H9 (cell line): ENCODE results near the gene ATP2B2. TPM values are rescaled to one million over a fixed set of nuclear protein-coding genes. Genes with fewer than 3 reads are reported as not detected.

Source experiments
- DNase-seq: peaks from one replicate; pipeline ENCODE4 v3.0.0-alpha.2; 2017
- H2AFZ ChIP-seq: one replicate; pipeline ENCODE4 v1.6.1; 2013; ENCODE audit warnings: mild to moderate bottlenecking, low read length, control low read depth, moderate library complexity
- H2AK5ac ChIP-seq: 2 replicates; pipeline ENCODE4 v1.6.1; 2013; ENCODE audit warnings: low read length, control low read depth, mixed read lengths; ENCODE audit not compliant: insufficient read length
- H2BK120ac ChIP-seq: one replicate; pipeline ENCODE4 v1.6.1; 2013; ENCODE audit warnings: low read depth, mild to moderate bottlenecking, low read length, control low read depth, inconsistent platforms; ENCODE audit not compliant: poor library complexity, severe bottlenecking
- H2BK12ac ChIP-seq: 2 replicates; pipeline ENCODE4 v1.6.1; 2013; ENCODE audit warnings: low read length, control low read depth, mixed read lengths, low read depth; ENCODE audit not compliant: insufficient read length
- H2BK15ac ChIP-seq: 2 replicates; pipeline ENCODE4 v1.6.1; 2013; ENCODE audit warnings: low read depth, low read length, control low read depth
- H2BK20ac ChIP-seq: one replicate; pipeline ENCODE4 v1.6.1; 2013; ENCODE audit warnings: low read depth, mild to moderate bottlenecking, low read length, control low read depth, inconsistent platforms; ENCODE audit not compliant: poor library complexity, severe bottlenecking
- H2BK5ac ChIP-seq: 2 replicates; pipeline ENCODE4 v1.6.1; 2013; ENCODE audit warnings: low read length, control low read depth, mixed read lengths; ENCODE audit not compliant: insufficient read length
- H3K14ac ChIP-seq: 2 replicates; pipeline ENCODE4 v1.6.1; 2013; ENCODE audit warnings: low read length, control low read depth; ENCODE audit not compliant: insufficient read depth
- H3K18ac ChIP-seq: 2 replicates; pipeline ENCODE4 v1.6.1; 2013; ENCODE audit warnings: low read depth, mild to moderate bottlenecking, mixed read lengths, low read length, control low read depth; ENCODE audit not compliant: insufficient read length
- H3K23ac ChIP-seq: 2 replicates; pipeline ENCODE4 v1.6.1; 2013; ENCODE audit warnings: low read length, control low read depth, mixed read lengths, low read depth; ENCODE audit not compliant: insufficient read length
- H3K23me2 ChIP-seq: 2 replicates; pipeline ENCODE4 v1.6.1; 2013; ENCODE audit warnings: low read depth, mild to moderate bottlenecking, mixed read lengths, low read length, control low read depth; ENCODE audit not compliant: insufficient read length, poor library complexity, severe bottlenecking
- H3K27ac ChIP-seq: 2 replicates; pipeline ENCODE4 v1.5.1; 2013; ENCODE audit warnings: low read length, control low read depth, mixed read lengths, low read depth; ENCODE audit not compliant: insufficient read length
- H3K27me3 ChIP-seq: 2 replicates; pipeline ENCODE4 v1.6.1; 2013; ENCODE audit warnings: low read length, control low read depth, inconsistent platforms; ENCODE audit not compliant: insufficient read depth
- H3K4ac ChIP-seq: 2 replicates; pipeline ENCODE4 v1.6.1; 2013; ENCODE audit warnings: low read depth, mild to moderate bottlenecking, control low read depth, inconsistent platforms, low read length, moderate library complexity
- H3K4me1 ChIP-seq: 2 replicates; pipeline ENCODE4 v1.6.1; 2013; ENCODE audit warnings: low read length, control low read depth, inconsistent platforms; ENCODE audit not compliant: insufficient read depth
- H3K4me2 ChIP-seq: 2 replicates; pipeline ENCODE4 v1.6.1; 2013; ENCODE audit warnings: low read length, control low read depth, mixed read lengths; ENCODE audit not compliant: insufficient read length, insufficient read depth
- H3K56ac ChIP-seq: 2 replicates; pipeline ENCODE4 v1.6.1; 2013; ENCODE audit warnings: low read depth, mild to moderate bottlenecking, mixed read lengths, low read length, control low read depth; ENCODE audit not compliant: insufficient read length
- H3K79me1 ChIP-seq: 2 replicates; pipeline ENCODE4 v1.6.1; 2013; ENCODE audit warnings: low read depth, mild to moderate bottlenecking, moderate library complexity, low read length, control low read depth, inconsistent platforms; ENCODE audit not compliant: insufficient read depth, poor library complexity, severe bottlenecking
- H3K79me2 ChIP-seq: 2 replicates; pipeline ENCODE4 v1.6.1; 2013; ENCODE audit warnings: low read length, control low read depth, inconsistent platforms; ENCODE audit not compliant: insufficient read depth
- H3K9ac ChIP-seq: 2 replicates; pipeline ENCODE4 v1.6.1; 2013; ENCODE audit warnings: low read length, control low read depth, mixed read lengths; ENCODE audit not compliant: insufficient read length; ENCODE audit errors: extremely low read depth
- H3K9me3 ChIP-seq: one replicate; pipeline ENCODE4 v1.6.1; 2013; ENCODE audit warnings: low read depth, low read length, inconsistent platforms; ENCODE audit not compliant: control insufficient read depth
- H3T11ph ChIP-seq: one replicate; pipeline ENCODE4 v1.6.1; 2013; ENCODE audit warnings: mild to moderate bottlenecking, low read length, control low read depth, inconsistent platforms
- H4K20me1 ChIP-seq: one replicate; pipeline ENCODE4 v1.6.1; 2013; ENCODE audit not compliant: control insufficient read depth, insufficient read length, insufficient read depth
- H4K5ac ChIP-seq: 2 replicates; pipeline ENCODE4 v1.6.1; 2013; ENCODE audit warnings: low read depth, mild to moderate bottlenecking, mixed read lengths, low read length, control low read depth; ENCODE audit not compliant: insufficient read length
- H4K8ac ChIP-seq: replicated peaks from 2 replicates; pipeline ENCODE4 v1.6.1; 2013; ENCODE audit warnings: low read length, control low read depth, mixed read lengths, low read depth; ENCODE audit not compliant: insufficient read length
- H4K91ac ChIP-seq: 2 replicates; pipeline ENCODE4 v1.6.1; 2013; ENCODE audit warnings: low read depth, mild to moderate bottlenecking, moderate library complexity, mixed read lengths, low read length, control low read depth; ENCODE audit not compliant: insufficient read length
- H3K27ac Mint-ChIP-seq, 3 experiments: 2 replicates in 2 of 3; 3 replicates in 1 of 3; pipeline ENCODE4 v1.8.0; 2020 to 2021; ENCODE audit warnings: mixed read lengths in 3 of 3, mild to moderate bottlenecking in 1 of 3, moderate library complexity in 1 of 3
- H3K27me3 Mint-ChIP-seq: 2 replicates; pipeline ENCODE4 v1.8.0; 2021; ENCODE audit warnings: low read depth, mild to moderate bottlenecking, moderate library complexity, mixed read lengths
- H3K36me3 Mint-ChIP-seq, 3 experiments: 2 replicates in 2 of 3; 3 replicates in 1 of 3; pipeline ENCODE4 v1.8.0; 2020 to 2021; ENCODE audit warnings: low read depth in 3 of 3, mixed read lengths in 3 of 3; ENCODE audit not compliant: insufficient read depth in 1 of 3
- H3K4me1 Mint-ChIP-seq, 2 experiments: 2 replicates each; pipeline ENCODE4 v1.8.0; 2020; ENCODE audit warnings: mixed read lengths in 2 of 2
- H3K4me3 Mint-ChIP-seq, 2 experiments: 2 replicates in 1 of 2; 3 replicates in 1 of 2; pipeline ENCODE4 v1.8.0; 2020 to 2021; ENCODE audit warnings: mild to moderate bottlenecking in 2 of 2, mixed read lengths in 2 of 2, moderate library complexity in 1 of 2
- H3K9me3 Mint-ChIP-seq, 2 experiments: 2 replicates in 1 of 2; 3 replicates in 1 of 2; pipeline ENCODE4 v1.8.0; 2020; ENCODE audit warnings: mild to moderate bottlenecking in 2 of 2, mixed read lengths in 2 of 2, moderate library complexity in 1 of 2
- WGBS: extraction: QIAGEN DNeasy Blood & Tissue Kit; methylation state at CpG from one replicate; pipeline ENCODE4 v1.1.7; 2013; ENCODE audit warnings: missing lambda C conversion rate, low lambda C conversion rate, mixed read lengths; ENCODE audit not compliant: insufficient read length; ENCODE audit errors: extremely low coverage; 5-methylcytosine and 5-hydroxymethylcytosine counted together
- total RNA-seq: library from RNA; stranded (reverse); gene quantifications from 2 replicates; pipeline ENCODE4 v1.2.1, GENCODE V29; 2021
- TF ChIP-seq, protein P1 (sequence below): fragments of 200-600 bp; sonication (generic); conservative IDR thresholded peaks from 3 replicates; pipeline ENCODE4 v1.8.0; 2021; ENCODE audit warnings: antibody characterized with exemption, mild to moderate bottlenecking

The ATP2B2 gene
- total RNA-seq, 1 experiment from 2014 or later = 0.33 TPM

DNA sequence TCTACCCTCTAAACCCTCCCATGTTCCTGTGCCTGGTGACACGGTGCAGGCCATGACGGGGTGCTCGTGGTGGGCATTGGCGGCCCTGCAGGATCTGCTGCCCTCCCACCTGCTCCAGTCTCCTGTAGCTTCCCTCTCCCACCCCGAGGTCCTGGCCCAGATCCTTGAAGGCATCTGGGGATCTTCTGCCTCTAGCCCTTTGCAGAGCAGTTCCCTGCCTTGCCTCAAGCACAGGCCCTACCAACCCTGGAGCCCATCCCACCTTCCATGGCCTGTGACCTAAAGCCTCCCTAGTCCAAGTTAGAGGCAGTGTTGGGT lies 157.0 kb downstream of the ATP2B2 start:
- TF ChIP-seq, protein P1, sequence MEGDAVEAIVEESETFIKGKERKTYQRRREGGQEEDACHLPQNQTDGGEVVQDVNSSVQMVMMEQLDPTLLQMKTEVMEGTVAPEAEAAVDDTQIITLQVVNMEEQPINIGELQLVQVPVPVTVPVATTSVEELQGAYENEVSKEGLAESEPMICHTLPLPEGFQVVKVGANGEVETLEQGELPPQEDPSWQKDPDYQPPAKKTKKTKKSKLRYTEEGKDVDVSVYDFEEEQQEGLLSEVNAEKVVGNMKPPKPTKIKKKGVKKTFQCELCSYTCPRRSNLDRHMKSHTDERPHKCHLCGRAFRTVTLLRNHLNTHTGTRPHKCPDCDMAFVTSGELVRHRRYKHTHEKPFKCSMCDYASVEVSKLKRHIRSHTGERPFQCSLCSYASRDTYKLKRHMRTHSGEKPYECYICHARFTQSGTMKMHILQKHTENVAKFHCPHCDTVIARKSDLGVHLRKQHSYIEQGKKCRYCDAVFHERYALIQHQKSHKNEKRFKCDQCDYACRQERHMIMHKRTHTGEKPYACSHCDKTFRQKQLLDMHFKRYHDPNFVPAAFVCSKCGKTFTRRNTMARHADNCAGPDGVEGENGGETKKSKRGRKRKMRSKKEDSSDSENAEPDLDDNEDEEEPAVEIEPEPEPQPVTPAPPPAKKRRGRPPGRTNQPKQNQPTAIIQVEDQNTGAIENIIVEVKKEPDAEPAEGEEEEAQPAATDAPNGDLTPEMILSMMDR = no peak

More for the DNA sequence above, 157.0 kb downstream of the ATP2B2 start:
- no peaks in the 10 kb centered on the region for H3K9me3 ChIP-seq
- Mint-ChIP-seq H3K27ac (no peak overlapping the region; a peak in 1 of 7 replicates), H3K27me3 (peaks cover 4% of the 10 kb centered on the region), H3K36me3 (no peaks in the 10 kb centered on the region), H3K4me3 (no peak overlapping the region), H3K4me1 (peaks cover 14 to 18% of the 10 kb centered on the region in 2 experiments), H3K9me3 (no peaks in the 10 kb centered on the region)
- H3K4me2 ChIP-seq = no peak overlapping the region
- H3K14ac ChIP-seq = no peak overlapping the region
- H2BK15ac ChIP-seq = no peak overlapping the region
- H4K91ac ChIP-seq = no peak overlapping the region
- H4K8ac ChIP-seq = no peak overlapping the region
- H2BK12ac ChIP-seq = no peak overlapping the region
- no peak overlapping the region for H2AFZ ChIP-seq
- H2AK5ac ChIP-seq = no peak overlapping the region
- no peaks in the 10 kb centered on the region for H3K79me2 ChIP-seq
- no peaks in the 10 kb centered on the region for H3K23me2 ChIP-seq
- H3K4ac ChIP-seq = no peak overlapping the region
- no CpG with 5 or more reads among the region's 5 CpGs for WGBS
- H3K18ac ChIP-seq = no peak overlapping the region
- no peak overlapping the region for H2BK20ac ChIP-seq
- no peaks in the 10 kb centered on the region for H3K4me1 ChIP-seq
- H3K56ac ChIP-seq = no peak overlapping the region
- H4K20me1 ChIP-seq = no peaks in the 10 kb centered on the region
- H3K27ac ChIP-seq = no peak overlapping the region
- no peak overlapping the region for H2BK5ac ChIP-seq
- H3K23ac ChIP-seq = no peak overlapping the region
- DNase-seq = no peak
- H4K5ac ChIP-seq = no peak overlapping the region
- H3K79me1 ChIP-seq = no peaks in the 10 kb centered on the region
- no peaks in the 10 kb centered on the region for H3K27me3 ChIP-seq
- H3K9ac ChIP-seq = no peak overlapping the region
- H3T11ph ChIP-seq = no peak overlapping the region
- H2BK120ac ChIP-seq = no peak overlapping the region
